Mesenchymal stem cell (in vitro differentiated cells and primary cell): ENCODE measurements around the gene ANKDD1A.

ENCODE experiments used
- DNase-seq: peaks from one replicate; pipeline ENCODE4 v3.0.0-alpha.2; 2013
- H2AFZ ChIP-seq: one replicate; pipeline ENCODE4 v1.6.1; 2013; ENCODE audit warnings: low read depth, mild to moderate bottlenecking, control low read depth, inconsistent platforms, low read length, moderate library complexity
- H2AK5ac ChIP-seq: 2 replicates; pipeline ENCODE4 v1.6.1; 2013; ENCODE audit warnings: low read length, moderate library complexity, mild to moderate bottlenecking, inconsistent platforms; ENCODE audit not compliant: severe bottlenecking
- H2BK120ac ChIP-seq: one replicate; pipeline ENCODE4 v1.6.1; 2013; ENCODE audit warnings: low read depth, mild to moderate bottlenecking, inconsistent platforms, low read length, moderate library complexity
- H2BK12ac ChIP-seq, 2 experiments: one replicate each; pipeline ENCODE4 v1.6.1; 2013; ENCODE audit warnings: inconsistent platforms in 2 of 2, low read length in 2 of 2, mild to moderate bottlenecking in 2 of 2, moderate library complexity in 2 of 2, control low read depth in 1 of 2
- H2BK15ac ChIP-seq: one replicate; pipeline ENCODE4 v1.6.1; 2013; ENCODE audit warnings: mild to moderate bottlenecking, low read depth, inconsistent platforms; ENCODE audit not compliant: poor library complexity, severe bottlenecking
- H2BK5ac ChIP-seq: 2 replicates; pipeline ENCODE4 v1.6.1; 2013; ENCODE audit warnings: low read depth, mild to moderate bottlenecking, low read length, control low read depth, inconsistent platforms; ENCODE audit not compliant: poor library complexity, severe bottlenecking
- H3K14ac ChIP-seq, 2 experiments: one replicate each; pipeline ENCODE4 v1.6.1; 2013; ENCODE audit warnings: inconsistent platforms in 2 of 2, low read length in 2 of 2, control low read depth in 1 of 2, mild to moderate bottlenecking in 1 of 2, moderate library complexity in 1 of 2
- H3K18ac ChIP-seq, 2 experiments: one replicate each; pipeline ENCODE4 v1.6.1; 2013; ENCODE audit warnings: inconsistent platforms in 2 of 2, low read length in 2 of 2, control low read depth in 1 of 2, low read depth in 1 of 2, mild to moderate bottlenecking in 1 of 2
- H3K23ac ChIP-seq, 2 experiments: one replicate each; pipeline ENCODE4 v1.6.1; 2013; ENCODE audit warnings: inconsistent platforms in 2 of 2, low read length in 2 of 2, mild to moderate bottlenecking in 2 of 2, moderate library complexity in 2 of 2, control low read depth in 1 of 2
- H3K27ac ChIP-seq: 2 replicates; pipeline ENCODE4 v1.5.1; 2013; ENCODE audit warnings: mild to moderate bottlenecking, moderate library complexity, low read length, control low read depth, inconsistent platforms; ENCODE audit not compliant: poor library complexity, severe bottlenecking
- H3K27me3 ChIP-seq, 2 experiments: 2 replicates each; pipeline versions ENCODE4 v1.6.1 to v1.7.0; 2013; ENCODE audit warnings: low read length in 2 of 2, mild to moderate bottlenecking in 2 of 2, moderate library complexity in 2 of 2, control low read depth in 1 of 2, inconsistent platforms in 1 of 2; ENCODE audit not compliant: control insufficient read depth in 1 of 2, insufficient read depth in 1 of 2
- H3K36me3 ChIP-seq, 2 experiments: 2 replicates each; pipeline versions ENCODE4 v1.6.1 to v1.7.0; 2013; ENCODE audit warnings: low read length in 2 of 2, control low read depth in 1 of 2, inconsistent platforms in 1 of 2, low read depth in 1 of 2, mild to moderate bottlenecking in 1 of 2; ENCODE audit not compliant: insufficient read depth in 2 of 2, control insufficient read depth in 1 of 2
- H3K4ac ChIP-seq, 2 experiments: one replicate each; pipeline ENCODE4 v1.6.1; 2013; ENCODE audit warnings: inconsistent platforms in 2 of 2, low read length in 2 of 2, mild to moderate bottlenecking in 2 of 2, moderate library complexity in 2 of 2, control low read depth in 1 of 2, low read depth in 1 of 2
- H3K4me1 ChIP-seq: 2 replicates; pipeline ENCODE4 v1.6.1; 2013; ENCODE audit warnings: low read depth, low read length, control low read depth; ENCODE audit not compliant: control insufficient read depth, insufficient read depth
- H3K4me2 ChIP-seq: 2 replicates; pipeline ENCODE4 v1.6.1; 2013; ENCODE audit warnings: low read length, mild to moderate bottlenecking, inconsistent platforms; ENCODE audit not compliant: poor library complexity, severe bottlenecking
- H3K4me3 ChIP-seq, 2 experiments: 2 replicates each; pipeline versions ENCODE4 v1.5.1 to v1.7.0; 2013; ENCODE audit warnings: low read length in 2 of 2, mild to moderate bottlenecking in 2 of 2, control low read depth in 1 of 2, low read depth in 1 of 2; ENCODE audit not compliant: insufficient read depth in 1 of 2
- H3K79me1 ChIP-seq: replicated peaks from 2 replicates; pipeline ENCODE4 v1.6.1; 2013; ENCODE audit warnings: mild to moderate bottlenecking, control low read depth, low read length, inconsistent platforms; ENCODE audit not compliant: poor library complexity, severe bottlenecking
- H3K9ac ChIP-seq: 2 replicates; pipeline ENCODE4 v1.7.0; 2013; ENCODE audit warnings: mild to moderate bottlenecking, low read length, moderate library complexity
- H3K9me3 ChIP-seq: 2 replicates; pipeline ENCODE4 v1.7.0; 2013; ENCODE audit warnings: mild to moderate bottlenecking, low read length; ENCODE audit not compliant: control insufficient read depth
- H4K8ac ChIP-seq: one replicate; pipeline ENCODE4 v1.6.1; 2013; ENCODE audit warnings: inconsistent platforms, mild to moderate bottlenecking, low read length, moderate library complexity
- H4K91ac ChIP-seq: one replicate; pipeline ENCODE4 v1.6.1; 2013; ENCODE audit warnings: mild to moderate bottlenecking, low read length, inconsistent platforms
- WGBS: methylation state at CpG from one replicate; pipeline ENCODE4 v1.1.7; 2013; ENCODE audit warnings: mixed read lengths; 5-methylcytosine and 5-hydroxymethylcytosine counted together

Gene ANKDD1A

GRCh38 chr15:64906402-64906801, 5.3 kb upstream of the ANKDD1A start:
- Histone ChIP-seq H2BK5ac (no peak overlapping the region), H3K27ac (no peak overlapping the region), H3K27me3 (no peaks in the 10 kb centered on the region), H3K9ac (no peak overlapping the region), H3K14ac (no peak overlapping the region), H3K4me3 (no peak overlapping the region), H3K4me1 (peaks cover 4% of the 10 kb centered on the region), H3K23ac (no peak overlapping the region), H3K9me3 (peaks cover 6% of the 10 kb centered on the region), H4K91ac (no peak overlapping the region), H2BK15ac (no peak overlapping the region), H3K79me1 (no peaks in the 10 kb centered on the region), H3K4me2 (no peak overlapping the region), H3K18ac (no peak overlapping the region), H2AFZ (no peak overlapping the region), H4K8ac (no peak overlapping the region), H3K36me3 (no peaks in the 10 kb centered on the region), H2BK12ac (no peak overlapping the region), H2AK5ac (no peak overlapping the region), H3K4ac (no peak overlapping the region), H2BK120ac (no peak overlapping the region)
- DNase-seq: no peak
- WGBS: 98% methylated on average over 3 of the region's 3 CpGs

- Histone ChIP-seq H4K8ac (no peak overlapping the region), H3K9me3 (no peaks in the 10 kb centered on the region), H3K27ac (no peak overlapping the region), H3K4me1 (peaks cover 12% of the 10 kb centered on the region), H2BK120ac (no peak overlapping the region), H3K4me3 (no peak overlapping the region), H3K27me3 (no peaks in the 10 kb centered on the region), H2AK5ac (no peak overlapping the region), H3K23ac (no peak overlapping the region), H2BK12ac (no peak overlapping the region), H3K4ac (no peak overlapping the region), H3K14ac (no peak overlapping the region), H3K9ac (no peak overlapping the region), H3K36me3 (no peaks in the 10 kb centered on the region), H3K4me2 (no peak overlapping the region), H3K79me1 (no peaks in the 10 kb centered on the region), H2BK15ac (no peak overlapping the region), H3K18ac (no peak overlapping the region), H2AFZ (no peak overlapping the region), H2BK5ac (no peak overlapping the region), H4K91ac (no peak overlapping the region)
- DNase-seq: no peak
- no CpG with 5 or more reads among the region's 1 CpG for WGBS
Measured at GRCh38 chr15:64907991-64908390, 3.7 kb upstream of the ANKDD1A start.

- H3K79me1 ChIP-seq: no peaks in the 10 kb centered on the region
Measured at GRCh38 chr15:64909546-64909945, 2.2 kb upstream of the ANKDD1A start.

GRCh38 chr15:64912379-64913325, 950 bp downstream of the ANKDD1A start:
- H3K9me3 ChIP-seq: no peaks in the 10 kb centered on the region
- 90% methylated on average over 14 of the region's 15 CpGs for WGBS

More at GRCh38 chr15:64909546-64909945, 2.2 kb upstream of the ANKDD1A start:
- Histone ChIP-seq H3K4me3 (no peak overlapping the region), H3K23ac (no peak overlapping the region), H3K27ac (no peak overlapping the region), H2AFZ (no peak overlapping the region), H3K36me3 (no peaks in the 10 kb centered on the region), H2BK5ac (no peak overlapping the region), H3K4ac (no peak overlapping the region), H3K9me3 (no peaks in the 10 kb centered on the region), H3K4me1 (peaks cover 12% of the 10 kb centered on the region), H3K27me3 (no peaks in the 10 kb centered on the region), H2BK12ac (no peak overlapping the region), H2AK5ac (no peak overlapping the region), H4K8ac (no peak overlapping the region), H3K4me2 (no peak overlapping the region), H2BK120ac (no peak overlapping the region), H3K18ac (no peak overlapping the region), H3K14ac (no peak overlapping the region), H4K91ac (no peak overlapping the region), H3K9ac (no peak overlapping the region), H2BK15ac (no peak overlapping the region)
- 93% methylated on average over 3 of the region's 3 CpGs for WGBS
- no peak for DNase-seq

More at GRCh38 chr15:64912379-64913325, 950 bp downstream of the ANKDD1A start:
- Histone ChIP-seq H3K4ac (no peak overlapping the region), H3K27ac (no peak overlapping the region), H3K18ac (no peak overlapping the region), H3K4me2 (no peak overlapping the region), H3K36me3 (no peaks in the 10 kb centered on the region), H3K9ac (no peak overlapping the region), H2AFZ (no peak overlapping the region), H3K27me3 (no peaks in the 10 kb centered on the region), H2BK12ac (no peak overlapping the region), H2BK120ac (no peak overlapping the region), H2AK5ac (no peak overlapping the region), H3K14ac (no peak overlapping the region), H4K8ac (no peak overlapping the region), H4K91ac (no peak overlapping the region), H2BK5ac (no peak overlapping the region), H3K23ac (no peak overlapping the region), H3K4me1 (peaks cover 9% of the 10 kb centered on the region), H3K4me3 (peak overlapping the region in 1 of 2 experiments; percentile 85), H2BK15ac (no peak overlapping the region), H3K79me1 (no peaks in the 10 kb centered on the region)
- DNase-seq: no peak
